Uterus (tissue), 4 donors: ENCODE data around the gene PTGS1. TPM values are rescaled to one million over a fixed set of nuclear protein-coding genes. Genes with fewer than 3 reads are reported as not detected.

ENCODE experiments used
- DNase-seq, 2 donors: peaks; one replicate each; pipeline ENCODE4 v3.0.0-alpha.2; 2019 to 2020
- H3K27ac ChIP-seq, 2 donors: fragments of 200-600 bp; sonication (generic); 1 replicate in 1 of 2; 2 replicates in 1 of 2; pipeline ENCODE4 v1.5.1; 2016 to 2018
- H3K27me3 ChIP-seq, 2 donors: fragments of 200-600 bp; sonication (generic); one replicate each; pipeline ENCODE4 v1.5.1; 2018 to 2019; ENCODE audit warnings: control low read depth in 1 of 2
- H3K36me3 ChIP-seq, 2 donors: fragments of 200-600 bp; sonication (generic); one replicate each; pipeline ENCODE4 v1.5.1; 2019; ENCODE audit warnings: control low read depth in 1 of 2
- H3K4me1 ChIP-seq, 2 donors: fragments of 200-600 bp; sonication (generic); one replicate each; pipeline ENCODE4 v1.5.1; 2018 to 2019; ENCODE audit warnings: control low read depth in 1 of 2
- H3K4me3 ChIP-seq, 2 donors: fragments of 200-600 bp; sonication (generic); 1 replicate in 1 of 2; 2 replicates in 1 of 2; pipeline ENCODE4 v1.5.1; 2018 to 2019; ENCODE audit warnings: mild to moderate bottlenecking in 1 of 2
- H3K9me3 ChIP-seq, 2 donors: fragments of 200-600 bp; sonication (generic); one replicate each; pipeline ENCODE4 v1.5.1; 2019; ENCODE audit warnings: control low read depth in 1 of 2
- POLR2A ChIP-seq, 2 donors: fragments of 450-650 bp; IDR thresholded peaks; one replicate each; pipeline ENCODE4 v1.6.1; 2016; ENCODE audit warnings: antibody characterized with exemption in 2 of 2, mild to moderate bottlenecking in 1 of 2, moderate library complexity in 1 of 2
- intact Hi-C: fragments of 100-400 bp; cut with DNase I; formaldehyde crosslinking; loops from one replicate; pipeline ENCODE4 v1.15.1; 2023; ENCODE audit warnings: low total_unique reads
- total RNA-seq, 4 donors: library from RNA; depleted of rRNA in 3 of 4; stranded (reverse); fragments of >200 nt in 3 of 4; gene quantifications; one replicate each; pipeline versions ENCODE4 v1.1.0 to v1.2.4, GENCODE V29; 2014 to 2023
- TF ChIP-seq, protein P1 (sequence below), 4 experiments: fragments of 200-600 bp in 2 of 4; fragments of 450-650 bp in 2 of 4; sonication (generic) in 2 of 4; IDR thresholded peaks; one replicate each; pipeline ENCODE4 v1.5.1; 2016 to 2019; ENCODE audit warnings: antibody characterized with exemption in 4 of 4, mild to moderate bottlenecking in 2 of 4, moderate library complexity in 1 of 4
- donor health status: DM: yes; HTN: yes; CAD: no.

Gene PTGS1
- total RNA-seq, 4 donors from 2014 or later = 2.1 to 20.6 (median 7.4) TPM

DNA sequence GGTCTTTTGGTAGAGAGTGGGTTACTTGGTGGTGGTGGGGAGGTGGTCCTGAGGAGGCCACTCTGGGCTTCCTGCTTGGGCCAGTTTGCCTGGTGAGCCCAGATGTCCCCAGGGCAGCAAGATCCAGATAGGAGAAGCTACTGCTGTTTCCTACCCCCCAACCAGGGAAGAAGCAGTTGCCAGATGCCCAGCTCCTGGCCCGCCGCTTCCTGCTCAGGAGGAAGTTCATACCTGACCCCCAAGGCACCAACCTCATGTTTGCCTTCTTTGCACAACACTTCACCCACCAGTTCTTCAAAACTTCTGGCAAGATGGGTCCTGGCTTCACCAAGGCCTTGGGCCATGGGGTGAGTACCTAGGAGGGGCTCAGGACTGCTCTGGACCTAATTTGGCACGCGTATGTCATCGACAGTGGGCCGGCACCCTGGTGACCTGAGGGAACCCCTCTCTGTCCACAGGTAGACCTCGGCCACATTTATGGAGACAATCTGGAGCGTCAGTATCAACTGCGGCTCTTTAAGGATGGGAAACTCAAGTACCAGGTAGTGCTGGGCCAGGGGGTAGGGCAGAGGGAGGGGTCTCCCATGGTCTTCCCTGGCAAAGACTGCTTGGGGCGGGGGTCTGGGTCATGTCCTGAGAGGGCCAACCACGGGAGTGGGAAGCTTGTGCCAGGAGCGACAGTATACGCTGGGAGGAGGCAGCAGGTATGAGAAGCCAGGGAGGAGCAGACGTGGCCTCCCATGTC is 10.6 kb downstream of the PTGS1 start:
- DNase-seq = no peak
- Histone ChIP-seq H3K36me3 (no peaks in the 10 kb centered on the region), H3K9me3 (no peaks in the 10 kb centered on the region), H3K4me1 (no peaks in the 10 kb centered on the region), H3K4me3 (no peak overlapping the region), H3K27me3 (no peaks in the 10 kb centered on the region), H3K27ac (no peak overlapping the region)
- TF ChIP-seq, protein P1, sequence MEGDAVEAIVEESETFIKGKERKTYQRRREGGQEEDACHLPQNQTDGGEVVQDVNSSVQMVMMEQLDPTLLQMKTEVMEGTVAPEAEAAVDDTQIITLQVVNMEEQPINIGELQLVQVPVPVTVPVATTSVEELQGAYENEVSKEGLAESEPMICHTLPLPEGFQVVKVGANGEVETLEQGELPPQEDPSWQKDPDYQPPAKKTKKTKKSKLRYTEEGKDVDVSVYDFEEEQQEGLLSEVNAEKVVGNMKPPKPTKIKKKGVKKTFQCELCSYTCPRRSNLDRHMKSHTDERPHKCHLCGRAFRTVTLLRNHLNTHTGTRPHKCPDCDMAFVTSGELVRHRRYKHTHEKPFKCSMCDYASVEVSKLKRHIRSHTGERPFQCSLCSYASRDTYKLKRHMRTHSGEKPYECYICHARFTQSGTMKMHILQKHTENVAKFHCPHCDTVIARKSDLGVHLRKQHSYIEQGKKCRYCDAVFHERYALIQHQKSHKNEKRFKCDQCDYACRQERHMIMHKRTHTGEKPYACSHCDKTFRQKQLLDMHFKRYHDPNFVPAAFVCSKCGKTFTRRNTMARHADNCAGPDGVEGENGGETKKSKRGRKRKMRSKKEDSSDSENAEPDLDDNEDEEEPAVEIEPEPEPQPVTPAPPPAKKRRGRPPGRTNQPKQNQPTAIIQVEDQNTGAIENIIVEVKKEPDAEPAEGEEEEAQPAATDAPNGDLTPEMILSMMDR (IDR thresholded peaks at IDR 0.05) = no peak
- TF ChIP-seq POLR2A (IDR thresholded peaks at IDR 0.05) = no peak
- intact Hi-C loops = no loop called here

DNA sequence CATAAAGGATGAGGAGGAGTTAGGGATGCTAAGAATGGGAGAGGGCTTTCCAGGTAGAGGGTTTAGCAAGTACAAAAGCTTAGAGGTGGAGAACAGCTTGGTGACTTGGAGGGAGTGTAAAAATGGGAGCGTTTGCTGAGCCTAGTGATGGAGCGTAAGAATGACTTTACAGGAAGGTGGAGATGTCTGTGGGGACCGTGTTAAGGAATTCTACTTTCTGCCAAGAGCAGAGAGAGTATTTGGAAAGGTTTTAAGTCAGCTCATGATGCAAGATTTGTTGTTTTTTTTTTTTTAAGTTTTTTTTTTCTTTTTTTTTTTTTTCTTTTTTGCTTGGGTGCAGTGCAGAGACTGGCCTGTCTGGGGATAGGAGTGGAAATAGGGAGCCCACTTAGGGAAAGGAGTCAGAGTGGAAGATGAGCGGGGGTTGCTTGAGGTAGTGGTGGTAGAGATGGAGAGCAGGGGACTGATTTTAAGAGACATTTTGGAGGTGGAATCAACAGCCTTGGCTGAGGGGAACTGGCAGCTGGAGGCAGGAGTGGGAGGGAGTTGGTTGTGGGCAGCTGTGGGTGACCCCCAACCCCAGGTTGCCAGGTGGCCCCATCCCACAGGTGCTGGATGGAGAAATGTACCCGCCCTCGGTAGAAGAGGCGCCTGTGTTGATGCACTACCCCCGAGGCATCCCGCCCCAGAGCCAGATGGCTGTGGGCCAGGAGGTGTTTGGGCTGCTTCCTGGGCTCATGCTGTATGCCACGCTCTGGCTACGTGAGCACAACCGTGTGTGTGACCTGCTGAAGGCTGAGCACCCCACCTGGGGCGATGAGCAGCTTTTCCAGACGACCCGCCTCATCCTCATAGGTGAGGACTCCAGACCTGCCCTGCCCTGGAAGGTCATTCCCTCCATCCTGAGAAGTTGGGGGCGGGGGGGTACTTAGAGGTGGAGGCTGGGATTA is 12.4 kb downstream of the PTGS1 start:
- Histone ChIP-seq H3K27me3 (no peaks in the 10 kb centered on the region), H3K4me1 (no peaks in the 10 kb centered on the region), H3K36me3 (no peaks in the 10 kb centered on the region), H3K27ac (no peak overlapping the region), H3K4me3 (no peak overlapping the region), H3K9me3 (no peaks in the 10 kb centered on the region)
- intact Hi-C loops = no loop called here
- no peak for DNase-seq
- TF ChIP-seq, protein P1 (IDR thresholded peaks at IDR 0.05) = no peak
- no peak for TF ChIP-seq POLR2A (IDR thresholded peaks at IDR 0.05)

DNA sequence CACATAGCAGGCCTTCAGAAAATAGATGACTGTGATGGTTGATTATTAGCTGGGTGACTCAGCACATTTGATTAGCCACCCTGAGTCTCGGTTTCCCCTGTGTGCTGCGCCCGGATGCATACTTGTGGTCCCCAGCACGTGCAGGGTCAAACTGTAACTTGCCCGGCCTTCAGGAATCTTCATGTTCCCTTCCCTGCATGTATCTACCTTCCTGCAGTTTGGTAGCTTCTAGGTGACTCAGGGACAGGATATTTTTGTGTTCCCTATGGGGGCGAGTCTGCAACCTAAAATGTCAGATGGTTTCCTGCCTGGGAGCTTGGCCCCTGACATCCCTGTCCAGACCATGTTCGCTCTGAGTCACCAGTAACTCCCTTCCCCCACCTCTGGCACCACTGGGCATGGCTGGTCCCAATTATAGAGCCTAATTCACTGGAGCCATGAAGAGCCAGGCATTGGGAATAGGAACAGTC is 13.2 kb downstream of the PTGS1 start:
- Histone ChIP-seq H3K4me1 (no peaks in the 10 kb centered on the region), H3K36me3 (no peaks in the 10 kb centered on the region)
- intact Hi-C loops = no loop called here

DNA sequence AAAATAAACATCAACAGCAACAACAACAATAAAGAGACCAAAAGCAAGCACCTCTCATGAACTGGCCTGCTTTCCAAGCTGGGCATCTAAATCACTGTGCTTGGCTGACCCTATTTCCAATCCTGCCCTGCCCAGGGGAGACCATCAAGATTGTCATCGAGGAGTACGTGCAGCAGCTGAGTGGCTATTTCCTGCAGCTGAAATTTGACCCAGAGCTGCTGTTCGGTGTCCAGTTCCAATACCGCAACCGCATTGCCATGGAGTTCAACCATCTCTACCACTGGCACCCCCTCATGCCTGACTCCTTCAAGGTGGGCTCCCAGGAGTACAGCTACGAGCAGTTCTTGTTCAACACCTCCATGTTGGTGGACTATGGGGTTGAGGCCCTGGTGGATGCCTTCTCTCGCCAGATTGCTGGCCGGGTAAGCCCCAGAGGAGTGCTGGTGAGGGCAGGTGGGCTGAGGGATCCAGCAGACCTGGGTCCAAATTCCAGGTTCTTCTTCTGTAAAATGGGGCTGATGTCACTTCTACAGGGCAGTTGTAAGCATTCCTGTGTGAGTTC is 15.6 kb downstream of the PTGS1 start:
- no peaks in the 10 kb centered on the region for H3K4me1 ChIP-seq
- no peak overlapping the region for H3K4me3 ChIP-seq
- no peak overlapping the region for H3K27ac ChIP-seq
- no peaks in the 10 kb centered on the region for H3K36me3 ChIP-seq
- no peak for DNase-seq
- intact Hi-C loops = no loop called here
- TF ChIP-seq, protein P1 (IDR thresholded peaks at IDR 0.05) = no peak
- TF ChIP-seq POLR2A (IDR thresholded peaks at IDR 0.05) = no peak
- no peaks in the 10 kb centered on the region for H3K27me3 ChIP-seq
- no peaks in the 10 kb centered on the region for H3K9me3 ChIP-seq

More for the DNA sequence above, 13.2 kb downstream of the PTGS1 start:
- Histone ChIP-seq H3K9me3 (no peaks in the 10 kb centered on the region), H3K27me3 (no peaks in the 10 kb centered on the region), H3K4me3 (no peak overlapping the region), H3K27ac (no peak overlapping the region)
- no peak for DNase-seq
- no peak for TF ChIP-seq POLR2A (IDR thresholded peaks at IDR 0.05)
- TF ChIP-seq, protein P1 (IDR thresholded peaks at IDR 0.05) = no peak
